ENCODE measurements around the gene ADGRE2.
"Not testable (repeated sequence)": the region's sequence is repeated elsewhere in the genome, so short reads cannot be mapped to it uniquely, and the experiment has no call there.

The ADGRE2 gene

GRCh38 chr19:14777645-14778044 lies 715 bp downstream of the ADGRE2 start:
- not testable (repeated sequence) for DNase-seq

- DNase-seq = no peak
These were observed 2.3 kb downstream of the ADGRE2 start for GRCh38 chr19:14775869-14776586.

- DNase-seq = not testable (repeated sequence)
These were observed 3.0 kb downstream of the ADGRE2 start for GRCh38 chr19:14775326-14775725.

- DNase-seq = no peak
These were observed 4.0 kb downstream of the ADGRE2 start for GRCh38 chr19:14774373-14774772.

- DNase-seq = not testable (repeated sequence)
These were observed 4.6 kb downstream of the ADGRE2 start for GRCh38 chr19:14773722-14774121.

GRCh38 chr19:14772995-14773394 lies 5.4 kb downstream of the ADGRE2 start:
- DNase-seq = no peak

- no peak for DNase-seq
These were observed 5.9 kb downstream of the ADGRE2 start for GRCh38 chr19:14772467-14772866.

GRCh38 chr19:14770944-14771839 lies 7.2 kb downstream of the ADGRE2 start:
- no peak for DNase-seq

- no peak for DNase-seq
These were observed 8.2 kb downstream of the ADGRE2 start for GRCh38 chr19:14770136-14770535.

GRCh38 chr19:14769201-14769600 lies 9.2 kb downstream of the ADGRE2 start:
- no peak for DNase-seq

GRCh38 chr19:14768001-14768400 lies 10.4 kb downstream of the ADGRE2 start:
- DNase-seq = no peak

- no peak for DNase-seq
These were observed 10.8 kb downstream of the ADGRE2 start for GRCh38 chr19:14767466-14767971.

GRCh38 chr19:14765841-14766240 lies 12.5 kb downstream of the ADGRE2 start:
- not testable (repeated sequence) for DNase-seq

- peak; percentile 12 for DNase-seq
These were observed 13.0 kb downstream of the ADGRE2 start for GRCh38 chr19:14765403-14765802.

- no peak for DNase-seq
These were observed 14.0 kb downstream of the ADGRE2 start for GRCh38 chr19:14764401-14764800.

- no peak for DNase-seq
These were observed 14.7 kb downstream of the ADGRE2 start for GRCh38 chr19:14763497-14764145.

GRCh38 chr19:14762111-14762510 lies 16.2 kb downstream of the ADGRE2 start:
- DNase-seq = no peak

- DNase-seq = no peak
These were observed 16.8 kb downstream of the ADGRE2 start for GRCh38 chr19:14761607-14762006.

GRCh38 chr19:14758816-14759215 lies 19.5 kb downstream of the ADGRE2 start:
- DNase-seq = no peak

- no peak for DNase-seq
These were observed 29.8 kb downstream of the ADGRE2 start for GRCh38 chr19:14748601-14749000.

GRCh38 chr19:14746886-14747285 lies 31.5 kb downstream of the ADGRE2 start:
- no peak for DNase-seq

GRCh38 chr19:14735915-14736314 lies 42.4 kb downstream of the ADGRE2 start:
- DNase-seq = no peak

GRCh38 chr19:14733574-14733973 lies 44.8 kb downstream of the ADGRE2 start:
- DNase-seq = no peak

Data from CD4-positive, alpha-beta T cell treated with Interleukin-12 subunit alpha and Interleukin-12 subunit beta, for 1 hour (primary cell).